MG63 (cell line): Measurements from ENCODE around the gene HNRNPD. TPM values are rescaled to one million over a fixed set of nuclear protein-coding genes. Genes with fewer than 3 reads are reported as not detected.
"Not testable (repeated sequence)": the region's sequence is repeated elsewhere in the genome, so short reads cannot be mapped to it uniquely, and the experiment has no call there.

Experiments
- DNase-seq: peaks from one replicate; pipeline ENCODE4 v3.0.0-alpha.2; 2020
- H3K27me3 ChIP-seq: fragments of 250-450 bp; sonication (Bioruptor Pico); 2 replicates; pipeline ENCODE4 v1.5.1; 2020; ENCODE audit warnings: mild to moderate bottlenecking, moderate library complexity
- H3K36me3 ChIP-seq: fragments of 250-450 bp; sonication (Bioruptor Pico); 2 replicates; pipeline ENCODE4 v1.5.1; 2020; ENCODE audit warnings: mild to moderate bottlenecking, moderate library complexity
- H3K4me3 ChIP-seq: fragments of 250-450 bp; sonication (Bioruptor Pico); 2 replicates; pipeline ENCODE4 v1.5.1; 2020; ENCODE audit warnings: mild to moderate bottlenecking, moderate library complexity
- H3K9me3 ChIP-seq: fragments of 250-450 bp; sonication (Bioruptor Pico); 2 replicates; pipeline ENCODE4 v1.5.1; 2020; ENCODE audit warnings: mild to moderate bottlenecking, moderate library complexity
- total RNA-seq: library from RNA; depleted of rRNA; stranded (reverse); fragments of >200 nt; shearing (Covaris generic); gene quantifications from 2 replicates; pipeline ENCODE4 v1.2.3, GENCODE V29; 2014; ENCODE audit warnings: low replicate concordance

Gene HNRNPD
- total RNA-seq, 1 experiment from 2014 or later, result 23.6 TPM

DNA sequence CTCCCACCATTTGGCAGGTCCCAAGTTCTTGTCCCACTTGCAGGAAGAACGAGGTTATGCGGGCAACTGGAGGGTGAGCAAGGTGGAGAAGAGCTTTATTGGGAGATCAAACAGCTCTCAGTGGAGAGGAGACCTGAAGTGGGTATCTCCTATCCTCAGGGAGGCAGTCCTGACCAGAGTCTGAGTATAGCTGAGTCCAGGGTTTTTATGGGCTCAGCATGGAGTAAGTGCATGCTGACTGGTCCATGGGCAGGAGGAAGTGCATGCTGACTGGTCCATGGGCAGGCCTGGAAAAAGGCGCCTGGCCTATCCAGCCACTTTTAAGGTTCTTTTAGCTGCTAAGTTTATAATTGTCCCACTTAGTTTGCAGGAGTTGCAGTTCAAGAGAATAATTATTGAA is 7.4 kb upstream of the HNRNPD start:
- DNase-seq, result no peak

DNA sequence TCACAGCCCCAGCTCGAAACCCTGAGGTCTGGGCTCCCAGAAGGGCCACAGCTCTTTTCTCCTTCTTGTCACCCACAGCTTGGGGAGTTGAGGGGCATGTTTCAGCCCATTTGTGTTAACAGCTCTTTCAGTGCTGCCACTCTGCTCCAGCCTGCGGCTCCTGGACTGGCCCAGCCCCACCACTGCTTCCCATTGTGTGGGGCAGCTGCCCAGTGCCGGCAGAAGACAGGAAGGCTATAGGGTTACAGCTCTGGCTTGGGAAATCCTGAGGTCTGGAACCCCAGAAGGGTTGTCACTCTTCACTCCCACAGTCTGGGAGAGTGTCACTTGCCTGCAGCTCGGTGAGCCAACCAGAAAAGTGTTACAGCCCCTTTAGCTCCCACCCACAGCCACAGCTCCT is 7.0 kb upstream of the HNRNPD start:
- no peak for DNase-seq
- H3K36me3 ChIP-seq, result no peaks in the 10 kb centered on the region
- no peak overlapping the region for H3K4me3 ChIP-seq
- no peaks in the 10 kb centered on the region for H3K9me3 ChIP-seq
- no peaks in the 10 kb centered on the region for H3K27me3 ChIP-seq

More for the DNA sequence above, 7.4 kb upstream of the HNRNPD start:
- Histone ChIP-seq H3K36me3 (no peaks in the 10 kb centered on the region), H3K4me3 (no peak overlapping the region), H3K27me3 (no peaks in the 10 kb centered on the region), H3K9me3 (no peaks in the 10 kb centered on the region)

DNA sequence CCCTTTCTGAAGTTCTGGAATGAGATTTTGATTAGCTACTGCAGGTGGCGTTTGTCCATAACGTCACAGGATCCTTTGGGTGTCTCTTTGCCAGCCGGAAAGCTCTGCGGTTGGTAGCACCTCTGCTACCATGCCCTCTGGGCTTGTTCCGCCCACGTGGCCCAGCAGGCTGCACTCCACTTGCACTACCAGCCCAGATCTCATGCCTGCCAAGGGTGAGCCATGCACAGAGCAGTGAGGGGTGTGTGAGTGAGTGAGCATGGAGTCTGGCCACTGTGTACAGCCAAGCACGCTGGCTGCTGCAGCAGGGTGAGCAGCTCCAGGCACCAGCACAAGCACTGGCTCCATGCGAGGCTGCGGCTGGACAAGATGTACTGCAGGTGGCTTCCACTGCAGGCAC is 6.6 kb upstream of the HNRNPD start:
- no peaks in the 10 kb centered on the region for H3K27me3 ChIP-seq
- H3K4me3 ChIP-seq, result no peak overlapping the region
- peak; percentile 89 for DNase-seq
- no peaks in the 10 kb centered on the region for H3K9me3 ChIP-seq
- no peaks in the 10 kb centered on the region for H3K36me3 ChIP-seq

DNA sequence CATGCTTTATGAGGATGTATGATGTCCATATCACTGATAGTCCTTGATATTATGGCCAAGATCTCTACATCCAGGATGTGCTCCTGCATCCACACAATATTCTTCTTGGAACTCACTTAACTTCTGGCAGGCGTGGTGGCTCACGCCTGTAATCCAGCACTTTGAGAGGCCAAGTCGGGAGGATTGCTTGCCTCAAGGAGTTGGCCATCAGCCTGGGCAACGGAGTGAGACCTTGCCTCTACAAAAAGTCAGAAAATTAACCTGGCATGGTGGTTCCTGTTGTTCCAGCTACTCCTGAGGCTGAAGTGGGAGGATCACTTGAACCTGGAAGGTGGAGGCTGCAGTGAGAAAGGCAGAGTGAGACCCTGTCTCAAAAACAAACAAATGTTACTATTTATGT is 2.3 kb upstream of the HNRNPD start:
- H3K9me3 ChIP-seq, result no peaks in the 10 kb centered on the region
- peak; percentile 3 for DNase-seq
- no peak overlapping the region; the same call in 1 of the 2 replicates for H3K4me3 ChIP-seq
- H3K36me3 ChIP-seq, result peaks cover 25% of the 10 kb centered on the region
- H3K27me3 ChIP-seq, result no peaks in the 10 kb centered on the region

DNA sequence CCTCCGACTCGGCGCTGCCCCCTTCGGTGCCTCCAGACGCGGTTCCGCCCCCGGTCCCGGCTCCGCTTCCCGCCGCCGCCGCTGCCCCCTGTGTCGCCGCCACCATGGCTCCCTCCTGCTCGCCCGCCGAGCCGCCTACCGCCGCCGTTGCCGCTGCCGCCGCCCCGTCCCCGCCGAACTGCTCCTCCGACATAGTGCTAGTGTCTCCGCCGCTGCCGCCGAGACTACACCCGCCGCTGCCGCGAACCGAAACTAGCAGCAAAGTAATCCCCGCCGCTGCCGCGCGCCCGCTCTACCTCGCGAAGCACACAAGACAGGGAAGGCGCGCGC is 340 bp downstream of the HNRNPD start:
- DNase-seq, result no peak
- H3K9me3 ChIP-seq, result no peaks in the 10 kb centered on the region
- peaks cover 47% of the 10 kb centered on the region for H3K36me3 ChIP-seq
- no peaks in the 10 kb centered on the region for H3K27me3 ChIP-seq
- peak overlapping the region; percentile 97 for H3K4me3 ChIP-seq

DNA sequence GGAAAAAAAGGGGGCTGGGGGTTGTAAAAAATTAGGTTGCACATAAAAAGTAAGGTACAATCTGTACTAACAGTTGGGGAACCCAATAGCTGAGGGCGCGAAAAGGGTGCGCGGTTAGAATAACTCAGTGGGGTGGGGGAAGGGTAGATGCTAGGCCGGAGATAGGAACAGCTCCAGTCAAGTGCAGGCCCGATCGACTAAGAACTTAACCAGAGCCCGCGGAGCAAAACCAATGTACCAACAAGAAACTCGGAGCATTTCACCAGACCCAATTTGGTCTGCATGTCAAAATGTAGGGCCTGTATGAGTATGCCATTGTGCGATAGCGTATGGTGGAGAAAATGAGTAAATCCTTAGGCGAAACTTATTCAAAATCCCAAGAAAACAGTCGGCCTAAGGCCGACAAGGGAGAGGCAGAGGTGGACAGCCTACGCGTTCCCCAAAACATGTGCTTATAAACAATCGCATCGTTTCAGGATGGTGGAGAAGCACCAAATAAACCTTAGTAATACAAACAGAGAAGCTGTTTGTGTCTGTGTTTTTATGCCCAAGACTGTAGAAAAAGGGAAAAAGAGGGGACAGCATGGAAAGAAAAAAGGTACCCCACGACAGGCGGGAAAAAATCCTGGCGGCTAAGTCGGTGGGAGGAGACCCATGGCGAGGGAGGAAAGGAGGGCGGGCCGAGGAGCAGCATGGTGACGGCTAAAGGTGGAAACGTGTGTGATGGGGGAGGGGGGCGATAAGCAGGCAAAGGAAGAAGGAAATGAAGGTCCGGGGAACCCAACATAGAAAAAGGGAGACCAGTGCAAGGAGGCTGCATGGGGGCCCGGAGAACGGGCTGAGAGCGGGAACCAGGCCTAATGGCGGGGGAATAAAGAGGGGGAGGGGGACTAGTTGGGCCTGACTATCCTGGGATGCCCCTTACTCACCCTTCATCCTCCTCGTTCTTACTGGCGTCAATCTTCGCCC is 990 bp downstream of the HNRNPD start:
- Histone ChIP-seq H3K9me3 (no peaks in the 10 kb centered on the region), H3K4me3 (peak overlapping the region; percentile 97), H3K27me3 (no peaks in the 10 kb centered on the region), H3K36me3 (peaks cover 53% of the 10 kb centered on the region)
- peak; percentile 86 for DNase-seq

DNA sequence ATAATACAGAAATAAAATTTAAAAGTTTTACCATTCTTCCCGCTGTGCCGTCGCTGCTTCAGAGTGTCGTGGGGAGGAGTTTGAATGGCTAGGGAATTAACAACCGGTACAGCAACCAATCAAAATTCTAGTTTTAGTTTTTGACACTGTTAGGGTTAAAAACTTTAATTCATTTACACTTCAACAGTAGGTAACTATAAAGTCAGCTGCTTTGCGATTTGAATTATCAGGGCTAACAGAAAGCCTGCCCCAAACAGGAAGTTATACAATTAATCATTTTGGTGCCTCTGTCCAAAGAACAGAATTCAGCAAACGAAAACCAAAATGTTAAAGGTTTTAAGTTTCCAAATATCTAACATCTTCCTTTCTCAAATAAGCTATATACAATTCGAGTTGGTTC is 2.3 kb downstream of the HNRNPD start:
- Histone ChIP-seq H3K27me3 (no peaks in the 10 kb centered on the region), H3K9me3 (no peaks in the 10 kb centered on the region), H3K4me3 (peak overlapping the region; percentile 97), H3K36me3 (peaks cover 62% of the 10 kb centered on the region)
- DNase-seq, result no peak

DNA sequence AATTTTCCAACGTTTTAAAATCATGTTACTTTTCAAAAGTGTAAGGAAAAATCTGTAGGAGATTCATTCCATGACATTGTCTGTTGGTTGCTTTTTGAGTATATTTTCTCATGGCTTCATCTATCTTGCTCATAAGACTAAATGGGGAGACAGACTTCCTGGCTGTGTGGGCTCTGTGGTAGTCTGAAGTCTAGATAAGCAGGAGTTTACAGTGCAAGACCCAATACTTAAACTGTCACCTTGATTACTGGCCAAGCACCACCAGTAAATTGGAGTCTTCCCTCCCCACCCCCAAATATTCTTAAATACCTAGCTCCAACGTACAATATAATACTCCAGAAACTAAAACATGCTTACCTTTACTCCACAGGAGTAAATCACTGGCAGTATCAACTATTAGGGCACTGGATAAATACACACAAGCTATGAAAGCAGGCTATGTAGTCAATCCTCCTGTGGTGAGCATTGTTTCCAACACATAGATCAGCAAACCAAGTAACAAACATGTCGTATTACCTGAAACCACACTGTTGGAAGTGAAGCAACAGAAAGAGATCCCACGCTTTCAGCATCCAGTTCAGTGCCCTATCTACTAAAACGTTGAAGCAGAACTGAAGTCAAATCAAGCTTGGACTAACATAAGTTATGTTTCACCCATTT is 6.2 kb downstream of the HNRNPD start:
- Histone ChIP-seq H3K36me3 (peaks cover 70% of the 10 kb centered on the region), H3K9me3 (no peaks in the 10 kb centered on the region), H3K4me3 (no peak overlapping the region), H3K27me3 (no peaks in the 10 kb centered on the region)
- DNase-seq, result no peak

DNA sequence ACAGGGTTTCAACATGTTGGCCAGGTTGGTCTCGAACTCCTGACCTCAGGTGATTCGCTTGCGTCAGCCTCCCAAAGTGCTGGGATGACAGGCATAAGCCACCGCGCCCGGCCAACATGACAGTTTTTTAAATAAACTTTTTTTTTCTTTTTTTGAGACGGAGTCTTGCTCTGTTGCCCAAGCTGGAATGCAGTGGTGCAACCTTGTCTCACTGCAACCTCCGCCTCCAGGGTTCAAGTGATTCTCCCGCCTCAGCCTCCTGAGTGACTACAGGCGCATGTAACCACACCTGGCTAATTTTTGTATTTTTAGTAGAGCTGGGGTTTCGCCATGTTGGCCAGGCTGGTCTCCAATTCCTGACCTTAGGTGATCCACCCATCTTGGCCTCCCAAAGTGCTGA is 7.4 kb downstream of the HNRNPD start:
- H3K9me3 ChIP-seq, H3K27me3 ChIP-seq, DNase-seq, H3K4me3 ChIP-seq: not testable (repeated sequence)
- H3K36me3 ChIP-seq, result peaks cover 59% of the 10 kb centered on the region

DNA sequence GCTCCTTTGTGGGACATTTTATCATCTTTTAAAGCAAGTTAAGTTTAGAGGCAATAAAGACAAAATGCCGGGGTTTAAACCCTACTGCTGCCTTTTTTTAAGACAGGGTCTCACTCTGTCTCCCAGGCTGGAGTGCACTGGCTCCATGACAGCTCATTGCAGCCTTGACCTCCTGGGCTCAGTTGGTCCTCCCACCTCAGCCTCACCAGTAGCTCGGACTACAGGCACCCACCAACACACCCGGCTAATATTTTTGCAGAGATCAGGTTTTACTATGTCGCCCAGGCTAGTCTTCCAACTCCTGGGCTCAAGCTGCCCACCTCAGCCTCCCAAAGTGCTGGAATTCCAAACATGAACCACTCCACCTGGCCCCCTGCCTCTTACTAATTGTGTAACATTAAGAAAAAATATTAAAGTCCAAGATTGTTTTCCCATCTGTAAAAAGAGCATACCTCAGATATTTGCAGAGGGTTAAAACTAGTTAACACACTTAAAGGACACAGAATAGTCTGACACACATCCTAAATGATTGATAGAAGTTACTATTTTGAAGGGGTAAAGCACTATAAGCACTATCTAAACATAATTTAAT is 9.8 kb downstream of the HNRNPD start:
- no peaks in the 10 kb centered on the region for H3K9me3 ChIP-seq

DNA sequence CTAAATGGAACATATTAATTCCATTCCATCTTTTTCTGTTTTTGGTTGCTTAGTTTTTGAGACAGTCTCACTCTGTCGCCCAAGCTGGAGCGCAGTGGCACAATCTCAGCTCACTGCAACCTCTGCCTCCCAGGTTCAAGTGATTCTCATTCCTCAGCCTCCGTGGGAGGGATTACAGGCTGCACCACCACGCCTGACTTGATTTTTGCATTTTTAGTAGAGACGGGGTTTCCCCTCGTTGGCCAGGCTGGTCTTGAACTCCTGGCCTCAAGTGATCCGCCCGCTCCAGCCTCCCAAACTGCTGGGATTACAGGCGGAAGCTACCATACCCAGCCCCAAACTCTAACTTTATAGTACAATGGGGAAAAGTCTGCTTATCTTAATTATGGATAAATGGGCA is 11.2 kb downstream of the HNRNPD start:
- Histone ChIP-seq H3K4me3 (no peak overlapping the region), H3K36me3 (peaks cover 58% of the 10 kb centered on the region), H3K27me3 (no peaks in the 10 kb centered on the region), H3K9me3 (no peaks in the 10 kb centered on the region)
- DNase-seq, result no peak

More for the DNA sequence above, 9.8 kb downstream of the HNRNPD start:
- Histone ChIP-seq H3K36me3 (peaks cover 62% of the 10 kb centered on the region), H3K4me3 (no peak overlapping the region), H3K27me3 (no peaks in the 10 kb centered on the region)
- DNase-seq, result no peak

DNA sequence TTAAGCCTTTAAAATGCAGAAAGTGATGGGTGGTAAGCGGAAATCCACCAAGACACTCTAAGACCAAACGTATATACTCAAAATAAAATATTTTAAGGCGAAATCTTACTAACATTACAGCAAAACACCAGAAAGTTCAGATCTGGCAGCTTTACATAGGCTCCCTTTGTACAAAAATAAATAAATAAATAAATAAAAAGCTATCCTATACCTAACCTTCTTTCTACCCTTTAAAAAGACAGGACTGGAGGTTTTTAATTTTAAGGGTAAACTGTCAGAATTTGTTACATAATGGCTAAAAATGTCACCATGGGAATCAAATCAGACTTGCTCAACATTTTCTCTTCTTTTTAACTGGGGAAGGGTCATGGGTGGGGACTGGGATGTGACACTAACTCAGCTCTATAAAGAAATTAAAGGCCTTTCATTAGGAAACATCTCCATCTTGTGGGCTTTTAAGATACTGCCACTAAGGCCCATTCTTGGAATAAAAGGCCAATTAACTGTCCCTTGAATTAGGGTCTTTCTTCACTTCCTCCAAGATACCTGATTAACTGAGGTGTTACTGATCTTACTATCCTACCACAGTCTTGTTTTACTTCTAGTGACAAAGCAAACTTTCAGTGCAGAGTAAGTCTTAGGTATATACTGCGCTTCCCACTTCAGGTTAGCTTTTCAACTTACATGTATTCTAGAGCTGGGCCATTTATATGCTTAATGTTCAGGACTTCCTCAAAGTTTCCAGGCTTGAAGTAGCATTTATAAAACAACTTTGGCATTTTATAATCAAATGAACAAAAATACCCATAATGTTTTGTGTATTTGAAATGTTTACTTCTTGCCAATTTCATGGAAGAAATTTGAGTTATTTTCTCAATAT is 13.3 kb downstream of the HNRNPD start:
- no peak for DNase-seq
- peaks cover 68% of the 10 kb centered on the region for H3K36me3 ChIP-seq

DNA sequence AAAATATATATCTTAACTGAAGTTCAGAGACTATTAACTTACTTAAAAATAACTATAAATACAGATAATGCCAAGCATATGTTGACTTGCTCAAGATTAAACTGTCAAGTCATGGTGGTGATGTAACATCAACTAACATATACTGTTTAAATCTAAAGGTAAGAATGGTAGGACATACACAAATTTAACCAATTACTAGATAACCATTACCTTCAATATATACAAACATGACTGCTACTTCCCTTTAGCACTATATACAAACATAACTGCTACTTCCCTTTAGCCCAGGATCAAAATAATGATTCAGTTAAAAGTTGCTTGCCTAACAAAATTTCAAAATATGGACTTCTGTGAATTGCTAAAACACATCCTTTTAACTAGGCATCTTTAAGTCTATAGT is 14.9 kb downstream of the HNRNPD start:
- H3K9me3 ChIP-seq, result no peaks in the 10 kb centered on the region
- no peak for DNase-seq

More for the DNA sequence above, 13.3 kb downstream of the HNRNPD start:
- no peaks in the 10 kb centered on the region for H3K27me3 ChIP-seq
- H3K9me3 ChIP-seq, result no peaks in the 10 kb centered on the region
- H3K4me3 ChIP-seq, result no peak overlapping the region

DNA sequence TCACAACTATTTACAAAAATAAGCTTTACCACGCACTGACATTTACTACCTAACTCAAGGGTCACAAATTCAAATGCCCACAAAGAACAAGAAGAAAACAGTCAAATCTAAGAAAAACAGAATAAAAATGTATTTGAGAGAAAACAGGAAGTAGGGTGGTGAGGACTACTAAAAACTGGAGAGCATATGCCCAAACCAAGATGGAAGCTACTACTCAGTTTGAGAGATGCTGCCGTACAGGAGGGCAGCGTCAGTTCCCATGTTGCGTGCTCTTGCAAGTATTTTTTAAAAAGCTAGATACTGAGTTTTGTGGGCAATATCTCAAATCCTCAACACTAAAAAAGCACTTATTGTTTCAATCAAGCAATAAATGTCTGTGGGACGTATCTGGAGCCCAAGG is 16.2 kb downstream of the HNRNPD start:
- no peak overlapping the region for H3K4me3 ChIP-seq
- no peaks in the 10 kb centered on the region for H3K27me3 ChIP-seq
- no peaks in the 10 kb centered on the region for H3K9me3 ChIP-seq
- H3K36me3 ChIP-seq, result peaks cover 83% of the 10 kb centered on the region
- DNase-seq, result no peak

More for the DNA sequence above, 14.9 kb downstream of the HNRNPD start:
- H3K36me3 ChIP-seq, result peaks cover 74% of the 10 kb centered on the region
- no peaks in the 10 kb centered on the region for H3K27me3 ChIP-seq
- H3K4me3 ChIP-seq, result no peak overlapping the region

DNA sequence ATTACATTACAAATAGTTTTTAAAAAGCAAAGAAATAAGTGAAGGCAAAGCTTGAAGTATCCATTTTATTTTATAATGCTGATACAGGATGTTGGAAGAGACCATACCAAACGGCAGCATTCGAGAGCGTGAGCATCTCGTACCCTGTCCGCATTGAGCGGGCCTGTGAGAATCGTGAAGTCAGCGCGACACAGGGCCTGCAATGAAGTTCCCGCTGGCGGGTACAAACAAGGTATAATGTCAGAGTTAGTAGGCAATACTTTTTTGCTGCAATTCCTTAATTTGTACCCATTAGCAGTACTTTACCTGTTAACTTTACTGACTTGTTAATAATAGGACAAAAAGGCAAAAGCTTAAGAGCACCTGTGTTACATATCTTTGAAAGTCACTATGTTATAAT is 19.0 kb downstream of the HNRNPD start:
- peaks cover 85% of the 10 kb centered on the region for H3K36me3 ChIP-seq
- H3K9me3 ChIP-seq, result no peaks in the 10 kb centered on the region

DNA sequence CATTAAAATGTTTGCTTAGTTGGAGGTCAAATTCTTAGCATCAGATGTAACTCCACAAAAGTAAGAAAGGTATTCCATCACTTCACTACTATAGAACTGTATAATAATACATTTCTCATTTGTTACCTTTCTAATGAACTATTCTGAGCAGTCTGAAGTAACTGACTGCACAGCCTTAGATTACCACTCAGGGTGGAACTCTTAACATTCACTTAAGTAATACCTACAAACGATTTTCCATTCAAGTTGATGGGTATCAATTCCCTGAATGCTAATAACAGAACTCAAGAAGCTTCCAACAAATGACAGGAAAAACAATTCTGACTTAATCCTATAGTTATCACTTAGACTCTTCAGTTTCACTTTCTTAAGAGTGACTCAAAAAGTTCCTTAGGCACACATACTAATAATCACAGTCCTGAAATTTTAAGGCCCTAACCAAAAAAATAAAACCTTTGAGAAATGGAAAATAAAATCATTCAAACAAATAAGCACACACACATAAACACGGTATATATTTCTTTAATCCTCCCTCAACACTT is 20.9 kb downstream of the HNRNPD start:
- Histone ChIP-seq H3K9me3 (no peaks in the 10 kb centered on the region), H3K4me3 (no peak overlapping the region), H3K36me3 (peaks cover 80% of the 10 kb centered on the region), H3K27me3 (no peaks in the 10 kb centered on the region)
- no peak for DNase-seq

More for the DNA sequence above, 19.0 kb downstream of the HNRNPD start:
- DNase-seq, result no peak
- H3K27me3 ChIP-seq, result no peaks in the 10 kb centered on the region
- H3K4me3 ChIP-seq, result no peak overlapping the region
